HG03196 (cell line): Measurements from ENCODE around the gene COX11.

Experiments used
- ATAC-seq: cut with Tn5 transposase; IDR thresholded peaks from one replicate; pipeline ENCODE4 v1.9.1; 2021; ENCODE audit not compliant: unreplicated experiment

The COX11 gene

DNA sequence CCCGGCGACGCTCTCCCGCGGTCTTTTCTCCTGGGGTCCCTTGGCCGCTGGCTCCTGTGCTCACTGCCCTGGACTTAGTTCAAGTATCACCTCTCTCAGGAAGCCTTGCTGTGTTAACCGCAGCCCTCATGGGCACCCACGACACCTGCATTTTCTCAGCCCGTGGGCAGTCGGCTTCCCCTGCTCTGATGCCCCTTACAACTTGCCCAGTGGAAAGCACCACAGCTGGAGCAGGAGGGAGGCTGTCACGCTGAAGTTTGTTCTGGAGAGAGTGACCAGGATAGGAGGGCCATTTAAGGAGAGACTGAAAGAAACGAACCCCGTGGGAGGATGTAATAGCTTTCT, 506 bp upstream of the COX11 start:
- ATAC-seq, result peak; percentile 27

GRCh38 chr17:54967621-54968261, 713 bp downstream of the COX11 start:
- ATAC-seq, result peak; percentile 16

DNA sequence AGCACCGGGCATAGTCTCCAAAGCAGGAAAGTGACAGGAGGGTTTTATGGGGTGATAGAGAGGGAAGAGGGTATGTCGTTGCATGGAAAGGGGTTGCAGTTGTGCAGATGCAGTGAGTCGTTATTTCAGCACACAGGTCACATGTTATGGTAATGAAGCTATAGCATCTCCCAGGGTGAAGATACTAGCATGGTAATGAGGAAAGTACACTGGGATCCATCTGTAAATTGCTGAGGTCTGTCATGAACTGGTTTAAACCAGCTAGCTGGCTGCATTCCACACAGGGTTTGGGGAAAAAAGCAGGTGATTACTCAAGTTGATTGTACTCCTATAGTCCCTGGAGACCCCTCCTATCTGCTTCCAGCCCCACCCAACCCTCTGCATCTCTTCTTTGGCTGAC, 11.7 kb downstream of the COX11 start:
- no peak for ATAC-seq

DNA sequence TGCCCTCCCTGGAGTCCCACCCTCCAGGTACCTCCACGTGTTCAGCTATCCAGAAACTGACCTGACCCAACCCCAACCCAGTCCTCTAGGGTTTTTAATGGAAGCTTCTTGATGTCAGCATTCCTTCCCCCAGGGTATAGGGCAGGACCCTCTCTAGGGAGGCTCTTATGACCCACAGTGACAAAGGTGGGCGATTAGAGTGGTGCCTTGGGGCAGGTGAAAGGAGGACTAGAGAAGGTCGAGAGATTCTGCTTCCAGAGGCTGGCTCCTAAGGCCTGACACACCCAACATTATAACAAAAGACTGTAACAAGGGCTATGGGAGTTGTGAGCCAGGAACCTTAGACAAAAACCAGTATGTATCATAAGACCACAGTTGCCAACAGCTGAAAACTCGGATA, 17.2 kb downstream of the COX11 start:
- no peak for ATAC-seq

- ATAC-seq, result no peak
These were observed 18.3 kb downstream of the COX11 start for GRCh38 chr17:54950116-54950515.

- ATAC-seq, result no peak
These were observed 20.1 kb downstream of the COX11 start for GRCh38 chr17:54948380-54948779.

DNA sequence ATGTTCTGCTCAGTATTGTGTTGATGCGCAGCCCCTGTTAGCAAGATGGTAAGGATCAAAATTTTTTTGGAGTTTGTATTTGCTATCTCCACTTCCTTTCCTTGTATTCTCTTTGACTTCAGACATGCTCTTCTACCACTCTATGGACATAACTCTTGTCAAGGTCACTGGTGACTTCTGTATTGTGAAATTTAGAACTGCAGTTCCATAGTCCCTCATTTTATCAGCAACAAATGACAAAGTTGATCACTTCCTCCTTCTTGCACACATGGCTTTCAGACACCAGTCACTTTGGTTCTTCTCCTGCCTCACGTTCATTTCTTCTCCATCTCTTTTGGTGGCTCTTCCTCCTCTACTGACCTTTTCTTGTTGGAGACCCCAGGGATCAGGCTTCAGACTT, 21.1 kb downstream of the COX11 start:
- ATAC-seq, result no peak

GRCh38 chr17:54945671-54946070, 22.8 kb downstream of the COX11 start:
- no peak for ATAC-seq

- no peak for ATAC-seq
These were observed 23.2 kb downstream of the COX11 start for GRCh38 chr17:54945231-54945630.

GRCh38 chr17:54944796-54945195, 23.7 kb downstream of the COX11 start:
- no peak for ATAC-seq

- no peak for ATAC-seq
These were observed 27.2 kb downstream of the COX11 start for GRCh38 chr17:54941285-54941684.

DNA sequence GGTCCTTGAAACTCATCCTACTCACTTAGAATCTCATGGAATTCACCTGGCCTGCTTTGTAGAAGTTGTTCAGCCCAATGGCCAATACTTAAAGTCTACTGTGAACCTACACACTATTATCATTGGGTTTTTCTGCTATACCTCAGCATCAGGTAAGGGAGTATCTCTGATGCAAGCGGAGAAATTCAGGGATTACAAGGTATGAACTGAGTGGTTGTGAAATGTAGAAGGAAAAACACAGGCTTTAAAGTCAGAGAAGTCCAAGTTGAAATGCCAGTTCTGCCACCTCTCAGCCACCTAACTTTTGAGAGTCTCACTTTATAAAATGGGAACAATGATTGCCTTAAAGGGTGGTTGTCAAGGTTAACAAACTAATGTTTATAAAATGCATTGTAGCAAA, 31.0 kb downstream of the COX11 start:
- no peak for ATAC-seq

DNA sequence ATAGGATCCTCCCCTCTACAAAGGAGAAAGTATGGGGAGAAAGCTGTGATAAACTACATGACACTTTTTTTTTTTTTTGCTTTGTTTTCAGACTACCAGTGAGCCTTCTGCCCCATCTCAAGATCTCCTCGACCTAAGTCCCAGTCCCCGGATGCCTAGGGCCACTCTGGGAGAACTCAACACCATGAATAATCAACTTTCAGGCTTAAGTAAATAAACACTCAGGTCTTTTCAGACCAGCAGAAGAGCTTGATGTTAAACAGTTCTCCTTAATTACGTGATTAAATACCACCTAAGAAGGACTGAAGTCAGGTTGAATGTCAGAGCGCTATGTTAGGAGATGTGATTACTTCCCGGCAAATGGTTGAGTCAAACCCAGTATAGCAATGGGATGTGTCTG, 31.4 kb downstream of the COX11 start:
- no peak for ATAC-seq

DNA sequence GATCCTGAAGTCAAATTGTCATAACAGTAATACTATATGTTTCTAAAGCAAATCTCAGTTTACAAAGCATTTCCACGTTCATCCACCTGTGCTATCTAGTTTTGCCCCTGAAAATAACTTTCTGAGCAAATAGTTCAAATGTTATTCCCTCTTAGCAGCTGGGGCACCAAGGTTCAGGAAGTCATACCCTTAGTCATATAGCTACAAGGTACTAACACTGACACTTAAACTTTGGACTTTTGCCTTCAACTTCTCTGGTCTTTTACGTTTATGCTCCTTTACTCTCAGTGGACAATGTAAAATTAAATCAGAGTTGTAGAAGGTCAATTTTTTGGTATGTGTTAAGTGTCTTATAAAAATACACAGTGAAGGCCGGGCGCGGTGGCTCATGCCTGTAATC, 33.0 kb downstream of the COX11 start:
- ATAC-seq, result no peak

DNA sequence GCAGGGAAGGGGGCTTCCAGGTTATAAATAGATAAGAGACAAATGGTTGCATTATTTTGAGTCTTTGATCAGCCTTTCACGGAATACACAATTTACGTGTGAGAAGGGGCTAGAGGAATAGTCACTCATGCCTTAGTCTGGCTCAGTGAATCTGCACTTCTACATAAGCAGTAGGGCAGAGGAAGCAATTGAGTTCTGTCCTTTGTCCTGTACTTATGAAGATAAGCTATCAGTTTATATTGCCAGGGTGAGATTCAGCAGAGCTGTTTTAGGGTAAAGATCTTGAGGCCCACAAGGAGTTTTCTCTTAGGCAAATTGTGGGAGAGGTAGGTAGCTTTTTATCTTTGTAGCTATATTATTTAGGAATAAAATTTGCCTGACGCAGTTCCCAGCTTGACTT, 34.5 kb downstream of the COX11 start:
- ATAC-seq, result no peak

GRCh38 chr17:54932711-54933110, 35.7 kb downstream of the COX11 start:
- no peak for ATAC-seq

GRCh38 chr17:54927525-54927924, 40.9 kb downstream of the COX11 start:
- ATAC-seq, result no peak

- no peak for ATAC-seq
These were observed 44.0 kb downstream of the COX11 start for GRCh38 chr17:54924405-54924804.

- no peak for ATAC-seq
These were observed 47.6 kb downstream of the COX11 start for GRCh38 chr17:54920819-54921218.

- no peak for ATAC-seq
These were observed 49.0 kb downstream of the COX11 start for GRCh38 chr17:54919425-54919824.

- ATAC-seq, result no peak
These were observed 51.7 kb downstream of the COX11 start for GRCh38 chr17:54916721-54917120.
